HepG2 (cell line): ENCODE measurements around the gene PSMA7. TPM values are rescaled to one million over a fixed set of nuclear protein-coding genes. Genes with fewer than 3 reads are reported as not detected.

ENCODE experiments used
- ATAC-seq: fragments of 200-7000 bp; cut with Tn5 transposase; 3 replicates; pipeline ENCODE4 v1.9.1; 2020; ENCODE audit warnings: mild to moderate bottlenecking, moderate library complexity
- BruUV-seq: library from RNA; stranded (reverse); fragments of 400-500 nt; replicated peaks from 2 replicates; lab custom pipeline; 2021; lab: Mats Ljungman, UMichigan
- CTCF ChIA-PET: fragments of 300-600 bp; formaldehyde crosslinking; extraction: SDS; loops from one replicate; lab custom pipeline; 2021; ENCODE audit warnings: low total read pairs, inconsistent platforms, low intra/inter-chr PET ratio; lab: Yijun Ruan, JAX
- POLR2A ChIA-PET: fragments of 350-600 bp; sonication (Branson Sonifier 250); formaldehyde crosslinking; loops from one replicate; lab custom pipeline; 2020; ENCODE audit warnings: antibody characterized with exemption, inconsistent platforms; lab: Yijun Ruan, JAX
- DNase-seq: peaks from one replicate; pipeline ENCODE4 v3.0.0-alpha.2; 2015; ENCODE audit warnings: low spot score
- FAIRE-seq: peaks from 3 replicates; lab custom pipeline; 2011; peaks lifted over from hg19 to GRCh38; lab: Jason Lieb, UNC
- H2AFZ ChIP-seq: one replicate; pipeline ENCODE4 v1.6.1; 2011; ENCODE audit warnings: low read length, inconsistent platforms
- H3K27ac ChIP-seq: fragments of 300-600 bp; 3 replicates; pipeline ENCODE4 v1.8.0; 2011; ENCODE audit warnings: mixed run types, mild to moderate bottlenecking, mixed read lengths, low read length, inconsistent platforms; ENCODE audit not compliant: insufficient read depth; ENCODE audit errors: extremely low read length
- H3K27me3 ChIP-seq, 2 experiments: fragments of 200-600 bp in 1 of 2; 2 replicates in 1 of 2; 3 replicates in 1 of 2; pipeline versions ENCODE4 v1.6.0 to v1.8.0; 2011; ENCODE audit warnings: low read length in 2 of 2, mild to moderate bottlenecking in 2 of 2, moderate library complexity in 2 of 2, inconsistent platforms in 1 of 2; ENCODE audit not compliant: insufficient read depth in 2 of 2, control insufficient read depth in 1 of 2
- H3K36me3 ChIP-seq, 2 experiments: fragments of 200-600 bp in 1 of 2; replicated peaks in 1 of 2; 2 replicates in 1 of 2; 3 replicates in 1 of 2; pipeline versions ENCODE4 v1.5.1 to v1.8.0; 2011; ENCODE audit warnings: low read length in 2 of 2, inconsistent platforms in 1 of 2; ENCODE audit not compliant: insufficient read depth in 2 of 2, control insufficient read depth in 1 of 2
- H3K4me1 ChIP-seq: 2 replicates; pipeline ENCODE4 v1.5.1; 2012; ENCODE audit warnings: low read length, inconsistent platforms; ENCODE audit not compliant: insufficient read depth
- H3K4me2 ChIP-seq: 2 replicates; pipeline ENCODE4 v1.6.0; 2011; ENCODE audit warnings: low read depth, low read length, inconsistent platforms
- H3K4me3 ChIP-seq, 3 experiments: fragments of 200-600 bp in 1 of 3; sonication (generic), shearing (Covaris generic) in 1 of 3; replicated peaks in 1 of 3; 2 replicates each; pipeline ENCODE4 v1.5.1; 2011 to 2016; ENCODE audit warnings: low read length in 3 of 3, inconsistent platforms in 2 of 3, low read depth in 2 of 3, mild to moderate bottlenecking in 2 of 3, control low read depth in 1 of 3, mixed read lengths in 1 of 3; ENCODE audit not compliant: insufficient read depth in 1 of 3
- H3K79me2 ChIP-seq: one replicate; pipeline ENCODE4 v1.6.1; 2011; ENCODE audit warnings: low read length, inconsistent platforms; ENCODE audit not compliant: insufficient read depth
- H3K9ac ChIP-seq: 2 replicates; pipeline ENCODE4 v1.6.0; 2011; ENCODE audit warnings: mild to moderate bottlenecking, low read depth, low read length, inconsistent platforms; ENCODE audit not compliant: insufficient read depth
- H3K9me3 ChIP-seq: 2 replicates; pipeline ENCODE4 v1.5.1; 2012; ENCODE audit warnings: mild to moderate bottlenecking, low read length
- H4K20me1 ChIP-seq: 2 replicates; pipeline ENCODE4 v1.6.0; 2011; ENCODE audit warnings: inconsistent platforms, mild to moderate bottlenecking, low read length, moderate library complexity; ENCODE audit not compliant: insufficient read depth
- AGO2 ChIP-seq: fragments of 200-400 bp; formaldehyde crosslinking; optimal IDR thresholded peaks from 2 replicates; pipeline ENCODE3; 2017; ENCODE audit warnings: mild to moderate bottlenecking, low read depth, low read length, moderate library complexity
- ATF7 ChIP-seq, 2 experiments: fragments of 450-650 bp in 1 of 2; sonication (generic) in 1 of 2; formaldehyde crosslinking in 1 of 2; IDR thresholded peaks; 2 replicates each; pipeline versions ENCODE4 v1.4.0 to v1.6.1; 2016 to 2020; ENCODE audit warnings: antibody characterized with exemption in 1 of 2, mild to moderate bottlenecking in 1 of 2, missing genetic modification reagents in 1 of 2
- CBX1 ChIP-seq: IDR thresholded peaks from one replicate; pipeline ENCODE4 v1.6.1; 2016; ENCODE audit warnings: antibody characterized with exemption, low read depth
- NAIF1 ChIP-seq: sonication (generic); formaldehyde crosslinking; IDR thresholded peaks from 2 replicates; pipeline ENCODE4 v1.5.0; 2020; ENCODE audit warnings: mild to moderate bottlenecking, missing genetic modification reagents, borderline replicate concordance
- POLR2G ChIP-seq: fragments of 200-400 bp; formaldehyde crosslinking; IDR thresholded peaks from 2 replicates; pipeline ENCODE4 v1.6.1; 2018; ENCODE audit warnings: mild to moderate bottlenecking, low read depth, low read length, moderate library complexity
- TP53 ChIP-seq: sonication (generic); formaldehyde crosslinking; conservative IDR thresholded peaks from 2 replicates; pipeline ENCODE4 v1.4.0; 2020; ENCODE audit warnings: missing genetic modification reagents
- ZNF768 ChIP-seq: sonication (generic); formaldehyde crosslinking; IDR thresholded peaks from 2 replicates; pipeline ENCODE4 v1.4.0; 2020; ENCODE audit warnings: missing genetic modification reagents
- ZNF891 ChIP-seq: sonication (generic); formaldehyde crosslinking; IDR thresholded peaks from 2 replicates; pipeline ENCODE4 v1.5.0; 2020; ENCODE audit warnings: mild to moderate bottlenecking, missing genetic modification reagents
- WGBS: methylation state at CpG from one replicate; pipeline ENCODE4 v1.1.6; 2017; ENCODE audit warnings: low lambda C conversion rate; 5-methylcytosine and 5-hydroxymethylcytosine counted together
- in situ Hi-C: cut with HindIII; loops from 2 replicates; pipeline ENCODE4 v1.10.0; 2017; ENCODE audit warnings: low pct_unique_long_range_greater_than_20kb; ENCODE audit not compliant: extremely low pct_ligation_motif_present
- intact Hi-C: fragments of 100-400 bp; cut with micrococcal nuclease; formaldehyde crosslinking; loops from one replicate; pipeline ENCODE4 v1.10.0; 2022; ENCODE audit not compliant: unreplicated experiment
- polyA plus RNA-seq, 8 experiments: library from polyadenylated mRNA; depleted of rRNA in 3 of 8; stranded (reverse) in 7 of 8; unstranded in 1 of 8; fragments of >200 nt; fragmentation: Illumina TruSeq in 4 of 8; extraction: Trizol in 4 of 8; gene quantifications; 2 replicates each; pipeline versions ENCODE4 v1.2.1 to v1.2.3, GENCODE V29; 2011 to 2016; ENCODE audit warnings: low read depth in 4 of 8, missing spikeins in 1 of 8, mixed read lengths in 1 of 8; ENCODE audit not compliant: insufficient read depth in 1 of 8
- total RNA-seq, 5 experiments: library from RNA; depleted of rRNA; stranded (reverse); fragments of >200 nt; fragmentation: Illumina TruSeq; extraction: Trizol; gene quantifications; 2 replicates each; pipeline ENCODE4 v1.2.3, GENCODE V29; 2016; ENCODE audit warnings: low read depth in 1 of 5
- TF ChIP-seq, protein P1 (sequence below): sonication (generic); formaldehyde crosslinking; IDR thresholded peaks from 2 replicates; pipeline ENCODE4 v1.5.0; 2020; ENCODE audit warnings: mild to moderate bottlenecking, missing genetic modification reagents, borderline replicate concordance
- TF ChIP-seq, protein P2 (sequence below): sonication (generic); formaldehyde crosslinking; IDR thresholded peaks from 2 replicates; pipeline ENCODE4 v1.4.0; 2020; ENCODE audit warnings: missing genetic modification reagents
- TF ChIP-seq, protein P3 (sequence below): sonication (generic); formaldehyde crosslinking; IDR thresholded peaks from 2 replicates; pipeline ENCODE4 v1.4.0; 2020; ENCODE audit warnings: mild to moderate bottlenecking, missing genetic modification reagents
- TF ChIP-seq, protein P4 (sequence below): sonication (generic); formaldehyde crosslinking; IDR thresholded peaks from 2 replicates; pipeline ENCODE4 v1.5.0; 2020; ENCODE audit warnings: mild to moderate bottlenecking, missing genetic modification reagents, moderate library complexity

The PSMA7 gene
- total and polyA plus RNA-seq, 2 of the 13 experiments (the other 11 are each of a cell fraction or from before 2014, with no cell fraction given), result 531 to 631 TPM

DNA sequence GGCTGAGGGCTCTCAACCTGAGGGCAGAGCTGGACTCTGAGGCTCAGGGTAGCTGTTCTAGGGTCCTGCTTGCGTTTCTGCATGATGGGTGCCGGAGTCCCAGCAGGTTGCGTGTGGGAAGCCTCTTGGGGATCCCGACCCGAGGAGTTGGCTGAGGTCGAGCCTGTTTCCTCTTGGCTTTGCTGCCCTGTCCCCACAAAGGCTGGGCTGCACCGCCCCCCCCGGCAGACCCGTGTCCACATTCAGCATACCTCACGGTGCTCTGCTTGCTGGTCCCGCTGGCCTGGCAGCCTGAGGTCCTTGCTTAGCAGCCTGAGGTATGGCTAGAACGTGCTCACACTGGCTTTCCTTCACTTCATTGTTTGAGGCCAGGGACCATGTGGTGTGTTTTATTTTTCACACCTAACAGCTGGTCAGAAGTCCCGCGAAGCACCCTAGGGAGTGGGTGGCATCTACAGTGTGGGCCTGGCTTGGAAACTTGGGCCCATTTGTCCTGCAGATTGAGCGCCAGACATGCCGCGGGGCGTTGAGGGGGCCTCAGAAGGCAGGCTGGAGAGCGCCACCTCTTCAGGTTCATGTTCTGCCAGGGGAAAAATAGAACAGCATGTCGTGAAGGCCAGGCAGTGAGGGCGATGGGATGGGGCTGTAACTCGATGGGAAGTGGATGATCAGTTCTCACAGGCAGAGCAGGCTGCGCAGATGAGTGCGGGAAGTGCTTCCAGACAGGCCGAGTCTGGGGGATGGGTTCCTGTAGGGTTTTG lies 11.5 kb downstream of the PSMA7 start:
- Histone ChIP-seq H3K9me3 (no peaks in the 10 kb centered on the region), H4K20me1 (peaks cover 21% of the 10 kb centered on the region), H3K27me3 (no peaks in the 10 kb centered on the region), H2AFZ (no peak overlapping the region), H3K4me1 (peaks cover 31% of the 10 kb centered on the region), H3K4me3 (no peak overlapping the region), H3K4me2 (no peak overlapping the region), H3K27ac (no peak overlapping the region), H3K36me3 (peaks cover 67 to 92% of the 10 kb centered on the region in 2 experiments), H3K9ac (no peak overlapping the region), H3K79me2 (no peaks in the 10 kb centered on the region)
- no TSS peak for BruUV-seq
- intact Hi-C loops (no loop called here), in situ Hi-C loops (no loop called here)
- no peak for FAIRE-seq
- POLR2A ChIA-PET, result interaction anchor here (1.5 to 7.8 kb wide), 2 partner anchors 9 to 10 kb away, joined by 4 to 86 read pairs; partner anchors contain the start of gene LSM14B
- no peak for DNase-seq
- CTCF ChIA-PET, result no interaction called here
- 98% methylated on average over 21 of the region's 25 CpGs for WGBS
- no peak for ATAC-seq
- TF ChIP-seq ZNF891 (CRISPR knock-in tag), result 0 out of 2 replicates have a peak, but pooled peaks have one; percentile 10
- 0 out of 2 replicates have a peak, but pooled peaks have one; percentile 13 for TF ChIP-seq POLR2G
- peak; percentile 23; the same call in 1 of the 2 replicates for TF ChIP-seq ZNF768 (CRISPR knock-in tag)
- TF ChIP-seq, protein P1, sequence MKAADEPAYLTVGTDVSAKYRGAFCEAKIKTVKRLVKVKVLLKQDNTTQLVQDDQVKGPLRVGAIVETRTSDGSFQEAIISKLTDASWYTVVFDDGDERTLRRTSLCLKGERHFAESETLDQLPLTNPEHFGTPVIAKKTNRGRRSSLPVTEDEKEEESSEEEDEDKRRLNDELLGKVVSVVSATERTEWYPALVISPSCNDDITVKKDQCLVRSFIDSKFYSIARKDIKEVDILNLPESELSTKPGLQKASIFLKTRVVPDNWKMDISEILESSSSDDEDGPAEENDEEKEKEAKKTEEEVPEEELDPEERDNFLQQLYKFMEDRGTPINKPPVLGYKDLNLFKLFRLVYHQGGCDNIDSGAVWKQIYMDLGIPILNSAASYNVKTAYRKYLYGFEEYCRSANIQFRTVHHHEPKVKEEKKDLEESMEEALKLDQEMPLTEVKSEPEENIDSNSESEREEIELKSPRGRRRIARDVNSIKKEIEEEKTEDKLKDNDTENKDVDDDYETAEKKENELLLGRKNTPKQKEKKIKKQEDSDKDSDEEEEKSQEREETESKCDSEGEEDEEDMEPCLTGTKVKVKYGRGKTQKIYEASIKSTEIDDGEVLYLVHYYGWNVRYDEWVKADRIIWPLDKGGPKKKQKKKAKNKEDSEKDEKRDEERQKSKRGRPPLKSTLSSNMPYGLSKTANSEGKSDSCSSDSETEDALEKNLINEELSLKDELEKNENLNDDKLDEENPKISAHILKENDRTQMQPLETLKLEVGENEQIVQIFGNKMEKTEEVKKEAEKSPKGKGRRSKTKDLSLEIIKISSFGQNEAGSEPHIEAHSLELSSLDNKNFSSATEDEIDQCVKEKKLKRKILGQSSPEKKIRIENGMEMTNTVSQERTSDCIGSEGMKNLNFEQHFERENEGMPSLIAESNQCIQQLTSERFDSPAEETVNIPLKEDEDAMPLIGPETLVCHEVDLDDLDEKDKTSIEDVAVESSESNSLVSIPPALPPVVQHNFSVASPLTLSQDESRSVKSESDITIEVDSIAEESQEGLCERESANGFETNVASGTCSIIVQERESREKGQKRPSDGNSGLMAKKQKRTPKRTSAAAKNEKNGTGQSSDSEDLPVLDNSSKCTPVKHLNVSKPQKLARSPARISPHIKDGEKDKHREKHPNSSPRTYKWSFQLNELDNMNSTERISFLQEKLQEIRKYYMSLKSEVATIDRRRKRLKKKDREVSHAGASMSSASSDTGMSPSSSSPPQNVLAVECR, result 0 out of 2 replicates have a peak, but pooled peaks have one; percentile 21
- no peak for TF ChIP-seq ATF7 (IDR thresholded peaks at IDR 0.05)
- peak; percentile 20; the same call in 1 of the 2 replicates for TF ChIP-seq ATF7 (CRISPR knock-in tag; IDR thresholded peaks at IDR 0.05)
- TF ChIP-seq, protein P2, sequence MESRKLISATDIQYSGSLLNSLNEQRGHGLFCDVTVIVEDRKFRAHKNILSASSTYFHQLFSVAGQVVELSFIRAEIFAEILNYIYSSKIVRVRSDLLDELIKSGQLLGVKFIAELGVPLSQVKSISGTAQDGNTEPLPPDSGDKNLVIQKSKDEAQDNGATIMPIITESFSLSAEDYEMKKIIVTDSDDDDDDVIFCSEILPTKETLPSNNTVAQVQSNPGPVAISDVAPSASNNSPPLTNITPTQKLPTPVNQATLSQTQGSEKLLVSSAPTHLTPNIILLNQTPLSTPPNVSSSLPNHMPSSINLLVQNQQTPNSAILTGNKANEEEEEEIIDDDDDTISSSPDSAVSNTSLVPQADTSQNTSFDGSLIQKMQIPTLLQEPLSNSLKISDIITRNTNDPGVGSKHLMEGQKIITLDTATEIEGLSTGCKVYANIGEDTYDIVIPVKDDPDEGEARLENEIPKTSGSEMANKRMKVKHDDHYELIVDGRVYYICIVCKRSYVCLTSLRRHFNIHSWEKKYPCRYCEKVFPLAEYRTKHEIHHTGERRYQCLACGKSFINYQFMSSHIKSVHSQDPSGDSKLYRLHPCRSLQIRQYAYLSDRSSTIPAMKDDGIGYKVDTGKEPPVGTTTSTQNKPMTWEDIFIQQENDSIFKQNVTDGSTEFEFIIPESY (CRISPR knock-in tag), result peak; percentile 50; the same call in 1 of the 2 replicates
- no peak for TF ChIP-seq NAIF1 (CRISPR knock-in tag)
- no peak for TF ChIP-seq TP53 (CRISPR knock-in tag)
- TF ChIP-seq, protein P3, sequence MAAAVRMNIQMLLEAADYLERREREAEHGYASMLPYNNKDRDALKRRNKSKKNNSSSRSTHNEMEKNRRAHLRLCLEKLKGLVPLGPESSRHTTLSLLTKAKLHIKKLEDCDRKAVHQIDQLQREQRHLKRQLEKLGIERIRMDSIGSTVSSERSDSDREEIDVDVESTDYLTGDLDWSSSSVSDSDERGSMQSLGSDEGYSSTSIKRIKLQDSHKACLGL (CRISPR knock-in tag), result 0 out of 2 replicates have a peak, but pooled peaks have one; percentile 41
- TF ChIP-seq AGO2, result peak; percentile 51
- TF ChIP-seq, protein P4, sequence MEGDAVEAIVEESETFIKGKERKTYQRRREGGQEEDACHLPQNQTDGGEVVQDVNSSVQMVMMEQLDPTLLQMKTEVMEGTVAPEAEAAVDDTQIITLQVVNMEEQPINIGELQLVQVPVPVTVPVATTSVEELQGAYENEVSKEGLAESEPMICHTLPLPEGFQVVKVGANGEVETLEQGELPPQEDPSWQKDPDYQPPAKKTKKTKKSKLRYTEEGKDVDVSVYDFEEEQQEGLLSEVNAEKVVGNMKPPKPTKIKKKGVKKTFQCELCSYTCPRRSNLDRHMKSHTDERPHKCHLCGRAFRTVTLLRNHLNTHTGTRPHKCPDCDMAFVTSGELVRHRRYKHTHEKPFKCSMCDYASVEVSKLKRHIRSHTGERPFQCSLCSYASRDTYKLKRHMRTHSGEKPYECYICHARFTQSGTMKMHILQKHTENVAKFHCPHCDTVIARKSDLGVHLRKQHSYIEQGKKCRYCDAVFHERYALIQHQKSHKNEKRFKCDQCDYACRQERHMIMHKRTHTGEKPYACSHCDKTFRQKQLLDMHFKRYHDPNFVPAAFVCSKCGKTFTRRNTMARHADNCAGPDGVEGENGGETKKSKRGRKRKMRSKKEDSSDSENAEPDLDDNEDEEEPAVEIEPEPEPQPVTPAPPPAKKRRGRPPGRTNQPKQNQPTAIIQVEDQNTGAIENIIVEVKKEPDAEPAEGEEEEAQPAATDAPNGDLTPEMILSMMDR, result 0 out of 2 replicates have a peak, but pooled peaks have one; percentile 5
- no peak for TF ChIP-seq CBX1
